Measurements from ENCODE around the gene MRPS30. TPM values are rescaled to one million over a fixed set of nuclear protein-coding genes. Genes with fewer than 3 reads are reported as not detected.

The MRPS30 gene
- total RNA-seq, 1 donor from 2014 or later, result 52.9 TPM

- H3K9me3 Mint-ChIP-seq, result peaks cover 5% of the 10 kb centered on the region
Observed at GRCh38 chr5:44842496-44843282, 33.9 kb downstream of the MRPS30 start.

GRCh38 chr5:44844744-44845143 lies 36.0 kb downstream of the MRPS30 start:
- no peaks in the 10 kb centered on the region for H3K4me1 Mint-ChIP-seq (ENCODE audit: unreplicated experiment)
- H3K36me3 Mint-ChIP-seq, result no peaks in the 10 kb centered on the region
- H3K9me3 Mint-ChIP-seq, result no peaks in the 10 kb centered on the region
- no peak for DNase-seq (ENCODE audit: extremely low spot score, unreplicated experiment)
- no peak overlapping the region for H3K4me3 Mint-ChIP-seq
- TF ChIP-seq CTCF (conservative IDR thresholded peaks at IDR 0.05), result no peak
- no peaks in the 10 kb centered on the region for H3K27me3 Mint-ChIP-seq
- no peak overlapping the region for H3K27ac Mint-ChIP-seq

More at GRCh38 chr5:44842496-44843282, 33.9 kb downstream of the MRPS30 start:
- TF ChIP-seq CTCF (conservative IDR thresholded peaks at IDR 0.05), result no peak
- DNase-seq (ENCODE audit: extremely low spot score, unreplicated experiment), result no peak
- no peak overlapping the region for H3K4me3 Mint-ChIP-seq
- H3K4me1 Mint-ChIP-seq (ENCODE audit: unreplicated experiment), result no peaks in the 10 kb centered on the region
- peak overlapping the region; percentile 21 for H3K27ac Mint-ChIP-seq
- H3K36me3 Mint-ChIP-seq, result no peaks in the 10 kb centered on the region
- H3K27me3 Mint-ChIP-seq, result no peaks in the 10 kb centered on the region

GRCh38 chr5:44845777-44846176 lies 37.0 kb downstream of the MRPS30 start:
- H3K4me1 Mint-ChIP-seq (ENCODE audit: unreplicated experiment), result no peaks in the 10 kb centered on the region
- no peak for DNase-seq (ENCODE audit: extremely low spot score, unreplicated experiment)

GRCh38 chr5:44847206-44847852 lies 38.6 kb downstream of the MRPS30 start:
- DNase-seq (ENCODE audit: extremely low spot score, unreplicated experiment), result no peak
- H3K4me1 Mint-ChIP-seq (ENCODE audit: unreplicated experiment), result no peaks in the 10 kb centered on the region
- H3K36me3 Mint-ChIP-seq, result no peaks in the 10 kb centered on the region
- no peaks in the 10 kb centered on the region for H3K9me3 Mint-ChIP-seq
- H3K27ac Mint-ChIP-seq, result no peak overlapping the region
- H3K4me3 Mint-ChIP-seq, result no peak overlapping the region
- H3K27me3 Mint-ChIP-seq, result no peaks in the 10 kb centered on the region
- TF ChIP-seq CTCF (conservative IDR thresholded peaks at IDR 0.05), result no peak

More at GRCh38 chr5:44845777-44846176, 37.0 kb downstream of the MRPS30 start:
- no peak overlapping the region for H3K27ac Mint-ChIP-seq
- H3K9me3 Mint-ChIP-seq, result no peaks in the 10 kb centered on the region
- TF ChIP-seq CTCF (conservative IDR thresholded peaks at IDR 0.05), result no peak
- no peaks in the 10 kb centered on the region for H3K36me3 Mint-ChIP-seq
- H3K4me3 Mint-ChIP-seq, result no peak overlapping the region
- no peaks in the 10 kb centered on the region for H3K27me3 Mint-ChIP-seq

- no peak for TF ChIP-seq CTCF (conservative IDR thresholded peaks at IDR 0.05)
- Mint-ChIP-seq H3K27me3 (no peaks in the 10 kb centered on the region), H3K4me1 (ENCODE audit: unreplicated experiment) (no peaks in the 10 kb centered on the region), H3K9me3 (no peaks in the 10 kb centered on the region), H3K27ac (no peak overlapping the region), H3K4me3 (no peak overlapping the region), H3K36me3 (no peaks in the 10 kb centered on the region)
- DNase-seq (ENCODE audit: extremely low spot score, unreplicated experiment), result no peak
Observed at GRCh38 chr5:44860267-44860666, 51.5 kb downstream of the MRPS30 start.
